Osteocyte (in vitro differentiated cells): ENCODE data around the gene DOCK3. TPM values are rescaled to one million over a fixed set of nuclear protein-coding genes. Genes with fewer than 3 reads are reported as not detected.

Source experiments
- DNase-seq: peaks from one replicate; pipeline ENCODE4 v3.0.0; 2021; ENCODE audit warnings: mixed read lengths; ENCODE audit not compliant: unreplicated experiment; ENCODE audit errors: extremely low spot score
- H3K27ac Mint-ChIP-seq: one replicate; pipeline ENCODE4 v1.8.0; 2021; ENCODE audit warnings: mild to moderate bottlenecking, mixed read lengths; ENCODE audit not compliant: unreplicated experiment
- H3K27me3 Mint-ChIP-seq: one replicate; pipeline ENCODE4 v1.8.0; 2021; ENCODE audit warnings: mixed read lengths; ENCODE audit not compliant: unreplicated experiment
- H3K36me3 Mint-ChIP-seq: one replicate; pipeline ENCODE4 v1.8.0; 2021; ENCODE audit warnings: mixed read lengths; ENCODE audit not compliant: unreplicated experiment
- H3K4me1 Mint-ChIP-seq: one replicate; pipeline ENCODE4 v1.8.0; 2021; ENCODE audit warnings: mixed read lengths; ENCODE audit not compliant: unreplicated experiment
- H3K4me3 Mint-ChIP-seq: one replicate; pipeline ENCODE4 v1.8.0; 2021; ENCODE audit warnings: mild to moderate bottlenecking, moderate library complexity, mixed read lengths; ENCODE audit not compliant: unreplicated experiment
- H3K9me3 Mint-ChIP-seq: one replicate; pipeline ENCODE4 v1.8.0; 2021; ENCODE audit warnings: mixed read lengths; ENCODE audit not compliant: unreplicated experiment
- CTCF ChIP-seq: fragments of 200-600 bp; sonication (generic); IDR thresholded peaks from 2 replicates; pipeline ENCODE4 v1.5.0; 2021; ENCODE audit warnings: antibody characterized with exemption, mild to moderate bottlenecking, moderate library complexity
- total RNA-seq: library from RNA; stranded (reverse); gene quantifications from 2 replicates; pipeline ENCODE4 v1.2.1, GENCODE V29; 2021

The DOCK3 gene
- total RNA-seq, 1 donor from 2014 or later: 0.24 TPM

- Mint-ChIP-seq H3K36me3 (no peaks in the 10 kb centered on the region), H3K27ac (no peak overlapping the region), H3K27me3 (no peaks in the 10 kb centered on the region), H3K9me3 (peaks cover 21% of the 10 kb centered on the region), H3K4me1 (no peaks in the 10 kb centered on the region), H3K4me3 (no peak overlapping the region)
- no peak for TF ChIP-seq CTCF
- DNase-seq: no peak
Measured at GRCh38 chr3:50994537-50994936, 319.8 kb downstream of the DOCK3 start.

- H3K36me3 Mint-ChIP-seq: no peaks in the 10 kb centered on the region
- peaks cover 14% of the 10 kb centered on the region for H3K9me3 Mint-ChIP-seq
- no peak for DNase-seq
- no peaks in the 10 kb centered on the region for H3K4me1 Mint-ChIP-seq
- H3K4me3 Mint-ChIP-seq: no peak overlapping the region
- no peaks in the 10 kb centered on the region for H3K27me3 Mint-ChIP-seq
- H3K27ac Mint-ChIP-seq: no peak overlapping the region
- TF ChIP-seq CTCF: no peak
Measured at GRCh38 chr3:50995085-50995824, 320.5 kb downstream of the DOCK3 start.

- H3K4me3 Mint-ChIP-seq: no peak overlapping the region
- no peaks in the 10 kb centered on the region for H3K9me3 Mint-ChIP-seq
- no peaks in the 10 kb centered on the region for H3K36me3 Mint-ChIP-seq
- no peaks in the 10 kb centered on the region for H3K4me1 Mint-ChIP-seq
- DNase-seq: no peak
- H3K27ac Mint-ChIP-seq: no peak overlapping the region
- no peaks in the 10 kb centered on the region for H3K27me3 Mint-ChIP-seq
- TF ChIP-seq CTCF: no peak
Measured at GRCh38 chr3:51002495-51002894, 327.8 kb downstream of the DOCK3 start.

GRCh38 chr3:51004235-51004634 lies 329.5 kb downstream of the DOCK3 start:
- H3K36me3 Mint-ChIP-seq: no peaks in the 10 kb centered on the region
- H3K27me3 Mint-ChIP-seq: no peaks in the 10 kb centered on the region
- H3K27ac Mint-ChIP-seq: no peak overlapping the region
- TF ChIP-seq CTCF: no peak
- no peak for DNase-seq
- peaks cover 3% of the 10 kb centered on the region for H3K9me3 Mint-ChIP-seq
- H3K4me3 Mint-ChIP-seq: no peak overlapping the region
- H3K4me1 Mint-ChIP-seq: no peaks in the 10 kb centered on the region

- Mint-ChIP-seq H3K4me3 (no peak overlapping the region), H3K4me1 (no peaks in the 10 kb centered on the region), H3K27ac (no peak overlapping the region), H3K36me3 (no peaks in the 10 kb centered on the region), H3K27me3 (no peaks in the 10 kb centered on the region), H3K9me3 (peaks cover 49% of the 10 kb centered on the region)
- DNase-seq: no peak
- no peak for TF ChIP-seq CTCF
Measured at GRCh38 chr3:51024121-51024520, 349.4 kb downstream of the DOCK3 start.
